Vagina (tissue), 2 donors: ENCODE measurements around the gene ATN1. TPM values are rescaled to one million over a fixed set of nuclear protein-coding genes. Genes with fewer than 3 reads are reported as not detected.

Experiments used
- DNase-seq, 2 donors: peaks; one replicate each; pipeline ENCODE4 v3.0.0-alpha.2; 2017; ENCODE audit errors: extremely low spot score in 2 of 2
- H3K27ac ChIP-seq: fragments of 200-600 bp; sonication (generic); one replicate; pipeline ENCODE4 v1.5.1; 2019
- H3K27me3 ChIP-seq: fragments of 200-600 bp; sonication (generic); one replicate; pipeline ENCODE4 v1.5.1; 2019
- H3K36me3 ChIP-seq, 2 donors: fragments of 200-600 bp; sonication (generic); one replicate each; pipeline ENCODE4 v1.5.1; 2017 to 2019
- H3K4me1 ChIP-seq: fragments of 200-600 bp; sonication (generic); one replicate; pipeline ENCODE4 v1.5.1; 2019
- H3K4me3 ChIP-seq, 2 donors: fragments of 200-600 bp; sonication (generic); 1 replicate in 1 of 2; 2 replicates in 1 of 2; pipeline ENCODE4 v1.5.1; 2016 to 2019
- H3K9me3 ChIP-seq: fragments of 200-600 bp; sonication (generic); one replicate; pipeline ENCODE4 v1.5.1; 2019
- CTCF ChIP-seq, 3 experiments: fragments of 450-650 bp in 2 of 3; fragments of 200-600 bp in 1 of 3; sonication (generic) in 1 of 3; IDR thresholded peaks; one replicate each; pipeline ENCODE4 v1.5.1; 2017 to 2019; ENCODE audit warnings: antibody characterized with exemption in 3 of 3, mild to moderate bottlenecking in 2 of 3, moderate library complexity in 2 of 3
- POLR2A ChIP-seq, 2 donors: fragments of 450-650 bp; IDR thresholded peaks; one replicate each; pipeline ENCODE4 v1.6.1; 2017; ENCODE audit warnings: antibody characterized with exemption in 2 of 2, mild to moderate bottlenecking in 2 of 2, moderate library complexity in 2 of 2
- POLR2AphosphoS5 ChIP-seq, 2 donors: sonication (generic); formaldehyde crosslinking; IDR thresholded peaks; one replicate each; pipeline ENCODE4 v1.9.0; 2017; ENCODE audit warnings: antibody characterized with exemption in 2 of 2, mild to moderate bottlenecking in 2 of 2, low read depth in 1 of 2; ENCODE audit not compliant: insufficient read depth in 1 of 2
- intact Hi-C: fragments of 100-400 bp; cut with DNase I; formaldehyde crosslinking; loops from one replicate; pipeline ENCODE4 v1.15.1; 2023
- total RNA-seq: library from RNA; depleted of rRNA; stranded (reverse); fragments of >200 nt; gene quantifications from one replicate; pipeline ENCODE4 v1.2.3, GENCODE V29; 2016

The ATN1 gene
- total RNA-seq, 1 donor from 2014 or later: 92.1 TPM

- Histone ChIP-seq H3K4me1 (peaks cover 29% of the 10 kb centered on the region), H3K27ac (peak overlapping the region; percentile 87), H3K4me3 (peak overlapping the region; percentile 35 to 52), H3K27me3 (no peaks in the 10 kb centered on the region), H3K9me3 (no peaks in the 10 kb centered on the region), H3K36me3 (peaks cover 0 to 24% of the 10 kb centered on the region in 2 donors)
- no peak for DNase-seq
- intact Hi-C loops: no loop called here
- TF ChIP-seq CTCF (IDR thresholded peaks at IDR 0.05): no peak
- TF ChIP-seq POLR2A (IDR thresholded peaks at IDR 0.05): no peak
- TF ChIP-seq POLR2AphosphoS5 (IDR thresholded peaks at IDR 0.05; ENCODE audit: insufficient read depth in 1 of 2, low read depth in 1 of 2): no peak
Observed at GRCh38 chr12:6962285-6963015, 34.7 kb downstream of the ATN1 start.

GRCh38 chr12:6963016-6963731 lies 35.4 kb downstream of the ATN1 start:
- Histone ChIP-seq H3K27me3 (no peaks in the 10 kb centered on the region), H3K36me3 (peaks cover 0 to 31% of the 10 kb centered on the region in 2 donors), H3K4me3 (peak overlapping the region; percentile 22 to 52), H3K9me3 (no peaks in the 10 kb centered on the region), H3K27ac (peak overlapping the region; percentile 87), H3K4me1 (peaks cover 29% of the 10 kb centered on the region)
- intact Hi-C loops: no loop called here
- DNase-seq: no peak
- TF ChIP-seq CTCF (IDR thresholded peaks at IDR 0.05): no peak
- peak in 1 of 2 donors; percentile 14 for TF ChIP-seq POLR2A (IDR thresholded peaks at IDR 0.05)
- TF ChIP-seq POLR2AphosphoS5 (IDR thresholded peaks at IDR 0.05; ENCODE audit: insufficient read depth in 1 of 2, low read depth in 1 of 2): peak in 1 of 2 donors; percentile 59

GRCh38 chr12:6963791-6964413 lies 36.1 kb downstream of the ATN1 start:
- intact Hi-C loops: no loop called here
- Histone ChIP-seq H3K9me3 (no peaks in the 10 kb centered on the region), H3K27me3 (no peaks in the 10 kb centered on the region), H3K4me1 (peaks cover 36% of the 10 kb centered on the region), H3K27ac (peak overlapping the region; percentile 87), H3K36me3 (peaks cover 0 to 37% of the 10 kb centered on the region in 2 donors), H3K4me3 (peak overlapping the region; percentile 22 to 52)
- no peak for DNase-seq
- TF ChIP-seq POLR2A (IDR thresholded peaks at IDR 0.05): no peak
- no peak for TF ChIP-seq CTCF (IDR thresholded peaks at IDR 0.05)
- TF ChIP-seq POLR2AphosphoS5 (IDR thresholded peaks at IDR 0.05; ENCODE audit: insufficient read depth in 1 of 2, low read depth in 1 of 2): no peak

- H3K4me1 ChIP-seq: peaks cover 43% of the 10 kb centered on the region
- no peak for DNase-seq
- peak overlapping the region; percentile 87 for H3K27ac ChIP-seq
- H3K4me3 ChIP-seq: peak overlapping the region in 1 of 2 donors; percentile 52
- intact Hi-C loops: no loop called here
- H3K36me3 ChIP-seq: peaks cover 0 to 37% of the 10 kb centered on the region in 2 donors
- H3K9me3 ChIP-seq: no peaks in the 10 kb centered on the region
- no peaks in the 10 kb centered on the region for H3K27me3 ChIP-seq
- no peak for TF ChIP-seq POLR2A (IDR thresholded peaks at IDR 0.05)
- no peak for TF ChIP-seq POLR2AphosphoS5 (IDR thresholded peaks at IDR 0.05; ENCODE audit: insufficient read depth in 1 of 2, low read depth in 1 of 2)
- TF ChIP-seq CTCF (IDR thresholded peaks at IDR 0.05): no peak
Observed at GRCh38 chr12:6964605-6965025, 36.9 kb downstream of the ATN1 start.
